Adipose tissue (tissue), 3 donors: ENCODE data around the gene CES5A. TPM values are rescaled to one million over a fixed set of nuclear protein-coding genes. Genes with fewer than 3 reads are reported as not detected.
"Not testable (repeated sequence)": the region's sequence is repeated elsewhere in the genome, so short reads cannot be mapped to it uniquely, and the experiment has no call there.

Source experiments
- H3K27ac ChIP-seq: one replicate; pipeline ENCODE4 v1.5.1; 2013; ENCODE audit warnings: low read depth, low read length
- WGBS, 3 donors: extraction: QIAGEN DNeasy Blood & Tissue Kit; methylation state at CpG; one replicate each; pipeline ENCODE4 v1.1.7; 2013; 5-methylcytosine and 5-hydroxymethylcytosine counted together
- polyA plus RNA-seq, 3 donors: library from polyadenylated mRNA; stranded (reverse); fragments of 200-250 nt; gene quantifications; one replicate each; pipeline ENCODE4 v1.2.3, GENCODE V29; 2013
- donor health status: healthy with polysubstance abuse.
- donor health status: Bipolar disorder and iron deficiency.
- donor health status: healthy.

Gene CES5A
- polyA plus RNA-seq, 3 donors: not detected

- H3K27ac ChIP-seq: no peak overlapping the region
- WGBS, 3 donors: 44 to 79% (median 73%) methylated on average over 2 of the region's 2 CpGs
These were observed 62.2 kb downstream of the CES5A start for GRCh38 chr16:55812951-55813350.

GRCh38 chr16:55811811-55812210, 63.4 kb downstream of the CES5A start:
- 47 to 71% (median 64%) methylated on average over 4 of the region's 4 CpGs for WGBS, 3 donors
- no peak overlapping the region for H3K27ac ChIP-seq

GRCh38 chr16:55810451-55810961, 64.7 kb downstream of the CES5A start:
- 60 to 86% (median 83%) methylated on average over 8 of the region's 8 CpGs for WGBS, 3 donors

GRCh38 chr16:55809851-55810250, 65.3 kb downstream of the CES5A start:
- no peak overlapping the region for H3K27ac ChIP-seq
- 79 to 85% (median 83%) methylated on average over 4 of the region's 4 CpGs for WGBS, 3 donors

More at GRCh38 chr16:55810451-55810961, 64.7 kb downstream of the CES5A start:
- no peak overlapping the region for H3K27ac ChIP-seq

GRCh38 chr16:55809386-55809785, 65.8 kb downstream of the CES5A start:
- WGBS, 3 donors: 59 to 64% (median 62%) methylated on average over 5 of the region's 5 CpGs
- no peak overlapping the region for H3K27ac ChIP-seq

- not testable (repeated sequence) for H3K27ac ChIP-seq
- no CpG with 5 or more reads among the region's 1 CpG for WGBS, 3 donors
These were observed 66.9 kb downstream of the CES5A start for GRCh38 chr16:55808286-55808685.

GRCh38 chr16:55805104-55805503, 70.1 kb downstream of the CES5A start:
- not testable (repeated sequence) for H3K27ac ChIP-seq
- WGBS, 3 donors: no CpG with 5 or more reads among the region's 6 CpGs

GRCh38 chr16:55803681-55804080, 71.5 kb downstream of the CES5A start:
- WGBS, 3 donors: no CpG with 5 or more reads among the region's 8 CpGs
- not testable (repeated sequence) for H3K27ac ChIP-seq

Other genes with a start within 250 kb of the CES5A start
- gene SLC6A2, start 219.4 kb downstream of the CES5A start, polyA plus RNA-seq: under 1 TPM; 0.18 to 0.45 (median 0.24) TPM
- gene CES1, start 42.3 kb downstream of the CES5A start, polyA plus RNA-seq: 10 to 100 TPM in 2 of 3 donors, 1 to 10 TPM in 1; 5.9 to 67.4 (median 34.8) TPM